Fibroblast of lung (primary cell): Measurements from ENCODE around the gene TIPRL.

Source experiments
- CTCF ChIP-seq, 2 donors: IDR thresholded peaks in 1 of 2; conservative IDR thresholded peaks in 1 of 2; 1 replicate in 1 of 2; 2 replicates in 1 of 2; pipeline ENCODE4 v1.5.1; 2011 to 2012; ENCODE audit warnings: low read length in 2 of 2, control low read depth in 1 of 2, inconsistent platforms in 1 of 2, low read depth in 1 of 2, mild to moderate bottlenecking in 1 of 2
- EZH2 ChIP-seq: IDR thresholded peaks from 2 replicates; pipeline ENCODE4 v1.5.1; 2012; ENCODE audit warnings: low read length, control low read depth, mild to moderate bottlenecking; ENCODE audit errors: missing control alignments

GRCh38 chr1:168157638-168158037 is 21.1 kb upstream of the TIPRL start:
- TF ChIP-seq CTCF (conservative IDR thresholded peaks at IDR 0.05 in 1 of 2, IDR thresholded peaks at IDR 0.05 in 1 of 2; ENCODE audit: low read depth in 1 of 2, low read length in 2 of 2): no peak
- no peak for TF ChIP-seq EZH2
